GM23338 (cell line): ENCODE measurements around the gene PLXNA2. TPM values are rescaled to one million over a fixed set of nuclear protein-coding genes. Genes with fewer than 3 reads are reported as not detected.

ENCODE experiments used
- ATAC-seq: fragments of 200-7000 bp; cut with Tn5 transposase; 3 replicates; pipeline ENCODE4 v1.9.1; 2020
- DNase-seq: peaks from one replicate; pipeline ENCODE4 v3.0.0-alpha.2; 2015; ENCODE audit warnings: low spot score
- H2AFZ ChIP-seq: fragments of 200-600 bp; sonication (generic); 2 replicates; pipeline ENCODE4 v1.8.0; 2016; ENCODE audit warnings: antibody characterized with exemption, mild to moderate bottlenecking, moderate library complexity
- H3F3A ChIP-seq: fragments of 200-600 bp; sonication (generic); replicated peaks from 2 replicates; pipeline ENCODE4 v1.8.0; 2017; ENCODE audit warnings: antibody characterized with exemption, mixed run types, low read depth
- H3K27ac ChIP-seq: fragments of 200-600 bp; sonication (generic); 2 replicates; pipeline ENCODE4 v1.6.1; 2016; ENCODE audit warnings: low read depth
- H3K27me3 ChIP-seq: fragments of 200-600 bp; sonication (generic); 2 replicates; pipeline ENCODE4 v1.8.0; 2016; ENCODE audit warnings: mild to moderate bottlenecking, mixed run types, moderate library complexity; ENCODE audit not compliant: insufficient read depth
- H3K36me3 ChIP-seq: fragments of 200-600 bp; sonication (generic); 2 replicates; pipeline ENCODE4 v1.8.0; 2016; ENCODE audit warnings: mild to moderate bottlenecking; ENCODE audit not compliant: insufficient read depth
- H3K4me1 ChIP-seq: fragments of 200-600 bp; sonication (generic); 2 replicates; pipeline ENCODE4 v1.8.0; 2016; ENCODE audit warnings: mild to moderate bottlenecking, moderate library complexity; ENCODE audit not compliant: insufficient read depth
- H3K4me2 ChIP-seq: fragments of 200-600 bp; sonication (generic); 2 replicates; pipeline ENCODE4 v1.7.1; 2017; ENCODE audit warnings: mixed run types
- H3K4me3 ChIP-seq: fragments of 200-600 bp; sonication (generic); 2 replicates; pipeline ENCODE4 v1.6.1; 2016; ENCODE audit warnings: mixed run types
- H3K79me2 ChIP-seq: fragments of 200-600 bp; sonication (generic); replicated peaks from 2 replicates; pipeline ENCODE4 v1.8.0; 2017; ENCODE audit warnings: mild to moderate bottlenecking; ENCODE audit not compliant: insufficient read depth
- H3K9me2 ChIP-seq: fragments of 200-600 bp; sonication (generic); 2 replicates; pipeline ENCODE4 v1.8.0; 2017; ENCODE audit not compliant: insufficient read depth
- H4K20me1 ChIP-seq: fragments of 200-600 bp; sonication (generic); replicated peaks from 2 replicates; pipeline ENCODE4 v1.8.0; 2017; ENCODE audit warnings: mild to moderate bottlenecking; ENCODE audit not compliant: insufficient read depth
- H3K27ac Mint-ChIP-seq: 2 replicates; pipeline ENCODE4 v1.8.0; 2020; ENCODE audit warnings: inconsistent platforms, mild to moderate bottlenecking, moderate library complexity, mixed read lengths
- H3K27me3 Mint-ChIP-seq: 3 replicates; pipeline ENCODE4 v1.8.0; 2022; ENCODE audit warnings: low read depth, mild to moderate bottlenecking, moderate library complexity, mixed read lengths, inconsistent platforms; ENCODE audit not compliant: insufficient read depth, poor library complexity
- H3K36me3 Mint-ChIP-seq: 3 replicates; pipeline ENCODE4 v1.8.0; 2021; ENCODE audit warnings: low read depth, mild to moderate bottlenecking, inconsistent platforms, moderate library complexity, mixed read lengths
- H3K4me1 Mint-ChIP-seq: 3 replicates; pipeline ENCODE4 v1.8.0; 2020; ENCODE audit warnings: mild to moderate bottlenecking, inconsistent platforms, mixed read lengths
- H3K4me3 Mint-ChIP-seq: 3 replicates; pipeline ENCODE4 v1.8.0; 2021; ENCODE audit warnings: moderate library complexity, mild to moderate bottlenecking, inconsistent platforms, mixed read lengths
- H3K9me3 Mint-ChIP-seq: 3 replicates; pipeline ENCODE4 v1.8.0; 2020; ENCODE audit warnings: moderate library complexity, mild to moderate bottlenecking, inconsistent platforms, mixed read lengths
- EZH2phosphoT487 ChIP-seq: fragments of 200-600 bp; sonication (generic); IDR thresholded peaks from one replicate; pipeline ENCODE4 v1.8.1; 2018; ENCODE audit warnings: antibody characterized with exemption; ENCODE audit not compliant: unreplicated experiment
- NANOG ChIP-seq: IDR thresholded peaks from 2 replicates; pipeline ENCODE4 v1.6.1; 2016; ENCODE audit warnings: antibody characterized with exemption, borderline replicate concordance
- POLR2AphosphoS5 ChIP-seq: IDR thresholded peaks from 2 replicates; pipeline ENCODE4 v1.6.1; 2016; ENCODE audit warnings: antibody characterized with exemption, low read depth
- ZNF114 ChIP-seq: fragments of 250-450 bp; sonication (Bioruptor Pico); IDR thresholded peaks from 2 replicates; pipeline ENCODE4 v1.5.0; 2020; ENCODE audit warnings: mild to moderate bottlenecking, moderate library complexity
- ZNF331 ChIP-seq: fragments of 250-450 bp; sonication (Bioruptor Pico); IDR thresholded peaks from 2 replicates; pipeline ENCODE4 v1.5.0; 2020; ENCODE audit warnings: low read depth, mild to moderate bottlenecking, moderate library complexity
- ZNF462 ChIP-seq: fragments of 250-450 bp; sonication (Bioruptor Pico); IDR thresholded peaks from 2 replicates; pipeline ENCODE4 v1.5.0; 2020; ENCODE audit warnings: mild to moderate bottlenecking, moderate library complexity
- polyA plus RNA-seq: library from polyadenylated mRNA; unstranded; fragments of >200 nt; fragmentation: Nextera tagmentation; extraction: Ambion mirVana; gene quantifications from 2 replicates; pipeline ENCODE4 v1.2.1, GENCODE V29; 2016
- total RNA-seq: library from RNA; depleted of rRNA; stranded (reverse); fragments of >200 nt; shearing (Covaris generic); gene quantifications from 2 replicates; pipeline ENCODE4 v1.2.3, GENCODE V29; 2014

PLXNA2 gene
- total and polyA plus RNA-seq, 2 experiments from 2014 or later = 0.40 to 1.8 TPM

- peaks cover 5% of the 10 kb centered on the region for H3K27me3 Mint-ChIP-seq
- H3K36me3 Mint-ChIP-seq = no peaks in the 10 kb centered on the region
- H3K4me2 ChIP-seq = no peak overlapping the region
- H3K79me2 ChIP-seq = no peaks in the 10 kb centered on the region
- no peaks in the 10 kb centered on the region for H3F3A ChIP-seq
- H3K27me3 ChIP-seq = no peaks in the 10 kb centered on the region
- H3K36me3 ChIP-seq = no peaks in the 10 kb centered on the region
- no peaks in the 10 kb centered on the region for H3K4me1 ChIP-seq
- H3K9me3 Mint-ChIP-seq = no peaks in the 10 kb centered on the region
- H2AFZ ChIP-seq = no peak overlapping the region
- H3K4me3 ChIP-seq = no peak overlapping the region
- TF ChIP-seq NANOG (no peak), ZNF331 (no peak), ZNF462 (CRISPR knock-in tag) (no peak), ZNF114 (no peak)
- H3K9me2 ChIP-seq = no peaks in the 10 kb centered on the region
- H3K4me3 Mint-ChIP-seq = no peak overlapping the region
- no peak for DNase-seq
- H3K27ac ChIP-seq = no peak overlapping the region
- no peak for ATAC-seq
- no peak overlapping the region for H3K27ac Mint-ChIP-seq
- no peaks in the 10 kb centered on the region for H4K20me1 ChIP-seq
- H3K4me1 Mint-ChIP-seq = peaks cover 20% of the 10 kb centered on the region; the same call in 2 of the 3 replicates
Observed at GRCh38 chr1:208054485-208054884, 189.7 kb downstream of the PLXNA2 start.

- Histone ChIP-seq H2AFZ (no peak overlapping the region), H3K4me1 (no peaks in the 10 kb centered on the region), H3K27me3 (no peaks in the 10 kb centered on the region), H3K4me2 (no peak overlapping the region), H3K27ac (no peak overlapping the region), H4K20me1 (no peaks in the 10 kb centered on the region), H3F3A (no peaks in the 10 kb centered on the region), H3K9me2 (no peaks in the 10 kb centered on the region), H3K79me2 (no peaks in the 10 kb centered on the region), H3K4me3 (no peak overlapping the region), H3K36me3 (no peaks in the 10 kb centered on the region)
- ATAC-seq = no peak
- no peak for DNase-seq
- Mint-ChIP-seq H3K36me3 (no peaks in the 10 kb centered on the region), H3K27me3 (peaks cover 3% of the 10 kb centered on the region), H3K9me3 (no peaks in the 10 kb centered on the region), H3K4me1 (peaks cover 20% of the 10 kb centered on the region; the same call in 2 of the 3 replicates), H3K4me3 (no peak overlapping the region), H3K27ac (no peak overlapping the region)
- TF ChIP-seq POLR2AphosphoS5 (no peak), EZH2phosphoT487 (no peak)
Observed at GRCh38 chr1:208053661-208054060, 190.5 kb downstream of the PLXNA2 start.
